Kidney epithelial cell (primary cell): ENCODE results near the gene MGMT. TPM values are rescaled to one million over a fixed set of nuclear protein-coding genes. Genes with fewer than 3 reads are reported as not detected.

ENCODE experiments used
- DNase-seq: peaks from one replicate; pipeline ENCODE4 v3.0.0-alpha.2; 2010; ENCODE audit warnings: low read depth
- H3K27me3 ChIP-seq: 2 replicates; pipeline ENCODE4 v1.6.0; 2011; ENCODE audit warnings: low read length; ENCODE audit not compliant: control insufficient read depth, insufficient read depth
- H3K36me3 ChIP-seq: 2 replicates; pipeline ENCODE4 v1.5.1; 2011; ENCODE audit warnings: low read length; ENCODE audit not compliant: control insufficient read depth, insufficient read depth
- H3K4me3 ChIP-seq: 2 replicates; pipeline ENCODE4 v1.5.1; 2011; ENCODE audit warnings: low read depth, mild to moderate bottlenecking, control low read depth, low read length
- CTCF ChIP-seq: IDR thresholded peaks from 2 replicates; pipeline ENCODE4 v1.5.1; 2011; ENCODE audit warnings: mild to moderate bottlenecking, moderate library complexity, low read length, control low read depth, inconsistent platforms; ENCODE audit not compliant: insufficient read depth, poor library complexity, severe bottlenecking
- total RNA-seq: library from RNA; depleted of rRNA; stranded (reverse); fragments of >200 nt; gene quantifications from 2 replicates; pipeline ENCODE4 v1.2.3, GENCODE V29; 2015

The MGMT gene
- total RNA-seq, 1 donor from 2014 or later = 36.1 TPM

- H3K27me3 ChIP-seq = no peaks in the 10 kb centered on the region
- no peak for DNase-seq
- TF ChIP-seq CTCF = no peak
Observed at GRCh38 chr10:129459762-129460539, 7.1 kb upstream of the MGMT start.

GRCh38 chr10:129462257-129462795 is 4.7 kb upstream of the MGMT start:
- no peak for TF ChIP-seq CTCF
- Histone ChIP-seq H3K36me3 (no peaks in the 10 kb centered on the region), H3K4me3 (no peak overlapping the region), H3K27me3 (no peaks in the 10 kb centered on the region)
- DNase-seq = no peak

More at GRCh38 chr10:129459762-129460539, 7.1 kb upstream of the MGMT start:
- Histone ChIP-seq H3K4me3 (no peak overlapping the region), H3K36me3 (no peaks in the 10 kb centered on the region)

- Histone ChIP-seq H3K4me3 (no peak overlapping the region), H3K36me3 (no peaks in the 10 kb centered on the region), H3K27me3 (no peaks in the 10 kb centered on the region)
- TF ChIP-seq CTCF = no peak
- DNase-seq = no peak
Observed at GRCh38 chr10:129464251-129464650, 2.8 kb upstream of the MGMT start.

GRCh38 chr10:129465796-129466702 is 992 bp upstream of the MGMT start:
- no peak for DNase-seq
- no peak for TF ChIP-seq CTCF
- H3K36me3 ChIP-seq = no peaks in the 10 kb centered on the region

GRCh38 chr10:129467359-129468064 is 471 bp downstream of the MGMT start:
- Histone ChIP-seq H3K4me3 (peak overlapping the region; percentile 89), H3K36me3 (no peaks in the 10 kb centered on the region), H3K27me3 (no peaks in the 10 kb centered on the region)
- no peak for TF ChIP-seq CTCF
- no peak for DNase-seq

More at GRCh38 chr10:129465796-129466702, 992 bp upstream of the MGMT start:
- H3K4me3 ChIP-seq = peak overlapping the region; percentile 54
- H3K27me3 ChIP-seq = no peaks in the 10 kb centered on the region
